GM21723 (cell line): ENCODE data around the gene FOXL1.

Source experiments
- ATAC-seq: cut with Tn5 transposase; IDR thresholded peaks from one replicate; pipeline ENCODE4 v1.9.1; 2021; ENCODE audit warnings: mild to moderate bottlenecking, moderate library complexity; ENCODE audit not compliant: unreplicated experiment

Gene FOXL1

GRCh38 chr16:86578061-86578599, at the start of gene FOXL1:
FOXL1 (plus strand) TSS chr16:86578549; CDS start chr16:86578724, 175 bp downstream.
- no peak for ATAC-seq

- ATAC-seq = no peak
Measured at GRCh38 chr16:86529160-86529559, 49.2 kb upstream of the FOXL1 start.

GRCh38 chr16:86530251-86531190, 47.8 kb upstream of the FOXL1 start:
- no peak for ATAC-seq

GRCh38 chr16:86531191-86531545, 47.2 kb upstream of the FOXL1 start:
- ATAC-seq = no peak

GRCh38 chr16:86531641-86532525, 46.5 kb upstream of the FOXL1 start:
- no peak for ATAC-seq

GRCh38 chr16:86532526-86532815, 45.9 kb upstream of the FOXL1 start:
- ATAC-seq = no peak

GRCh38 chr16:86533076-86533475, 45.3 kb upstream of the FOXL1 start:
- no peak for ATAC-seq

GRCh38 chr16:86533767-86534351, 44.5 kb upstream of the FOXL1 start:
- ATAC-seq = no peak

- ATAC-seq = no peak
Measured at GRCh38 chr16:86534779-86535615, 43.4 kb upstream of the FOXL1 start.

- ATAC-seq = no peak
Measured at GRCh38 chr16:86536621-86537020, 41.7 kb upstream of the FOXL1 start.

- no peak for ATAC-seq
Measured at GRCh38 chr16:86537486-86537885, 40.9 kb upstream of the FOXL1 start.

GRCh38 chr16:86538196-86538780, 40.1 kb upstream of the FOXL1 start:
- no peak for ATAC-seq

GRCh38 chr16:86540894-86541293, 37.5 kb upstream of the FOXL1 start:
- ATAC-seq = no peak

GRCh38 chr16:86541560-86541959, 36.8 kb upstream of the FOXL1 start:
- ATAC-seq = no peak

GRCh38 chr16:86542756-86543750, 35.3 kb upstream of the FOXL1 start:
- no peak for ATAC-seq

GRCh38 chr16:86545481-86545880, 32.9 kb upstream of the FOXL1 start:
- ATAC-seq = no peak

GRCh38 chr16:86545954-86546637, 32.3 kb upstream of the FOXL1 start:
- ATAC-seq = no peak

GRCh38 chr16:86546638-86547013, 31.7 kb upstream of the FOXL1 start:
- no peak for ATAC-seq
